Thoracic aorta (tissue), 2 donors: Measurements from ENCODE around the gene PHTF1. TPM values are rescaled to one million over a fixed set of nuclear protein-coding genes. Genes with fewer than 3 reads are reported as not detected.

Source experiments
- ATAC-seq: fragments of 150-250 bp; one replicate; pipeline ENCODE4 v1.8.0; 2017; ENCODE audit warnings: low read depth; ENCODE audit not compliant: insufficient number of reproducible peaks, low FRiP score
- DNase-seq: peaks from one replicate; pipeline ENCODE4 v3.0.0-alpha.2; 2020; ENCODE audit warnings: low spot score
- H3K27ac ChIP-seq, 2 donors: fragments of 200-600 bp; sonication (generic); 1 replicate in 1 of 2; 2 replicates in 1 of 2; pipeline ENCODE4 v1.5.1; 2016; ENCODE audit warnings: mild to moderate bottlenecking in 2 of 2, moderate library complexity in 2 of 2
- H3K27me3 ChIP-seq: fragments of 200-600 bp; sonication (generic); replicated peaks from 2 replicates; pipeline ENCODE4 v1.6.0; 2016; ENCODE audit warnings: mild to moderate bottlenecking; ENCODE audit not compliant: insufficient read depth
- H3K36me3 ChIP-seq: fragments of 200-600 bp; sonication (generic); one replicate; pipeline ENCODE4 v1.5.1; 2016
- H3K4me1 ChIP-seq, 2 donors: fragments of 200-600 bp; sonication (generic); 1 replicate in 1 of 2; 2 replicates in 1 of 2; pipeline versions ENCODE4 v1.5.1 to v1.6.0; 2016; ENCODE audit warnings: low read depth in 2 of 2, mild to moderate bottlenecking in 1 of 2; ENCODE audit not compliant: control insufficient read depth in 1 of 2
- H3K4me3 ChIP-seq: fragments of 200-600 bp; sonication (generic); 2 replicates; pipeline ENCODE4 v1.5.1; 2016; ENCODE audit warnings: mild to moderate bottlenecking
- H3K9me3 ChIP-seq: fragments of 200-600 bp; sonication (generic); 2 replicates; pipeline ENCODE4 v1.5.1; 2016
- CTCF ChIP-seq: fragments of 200-600 bp; sonication (generic); IDR thresholded peaks from one replicate; pipeline ENCODE4 v1.5.1; 2019; ENCODE audit warnings: antibody characterized with exemption
- total RNA-seq, 2 donors: library from RNA; depleted of rRNA; stranded (reverse); fragments of >200 nt; gene quantifications; one replicate each; pipeline versions ENCODE4 v1.1.0 to v1.2.3, GENCODE V29; 2016

The PHTF1 gene
- total RNA-seq, 2 donors from 2014 or later = 21.2 to 21.3 TPM

- Histone ChIP-seq H3K27me3 (no peaks in the 10 kb centered on the region), H3K36me3 (no peaks in the 10 kb centered on the region), H3K4me3 (no peak overlapping the region), H3K4me1 (no peaks in the 10 kb centered on the region), H3K27ac (no peak overlapping the region), H3K9me3 (no peaks in the 10 kb centered on the region)
- no peak for TF ChIP-seq CTCF
- DNase-seq = no peak
- no peak for ATAC-seq
Observed at GRCh38 chr1:113657556-113658063, 101.7 kb downstream of the PHTF1 start.

GRCh38 chr1:113657126-113657525, 102.2 kb downstream of the PHTF1 start:
- Histone ChIP-seq H3K27me3 (no peaks in the 10 kb centered on the region), H3K9me3 (no peaks in the 10 kb centered on the region), H3K4me1 (no peaks in the 10 kb centered on the region), H3K36me3 (no peaks in the 10 kb centered on the region), H3K27ac (no peak overlapping the region), H3K4me3 (no peak overlapping the region)
- TF ChIP-seq CTCF = no peak
- DNase-seq (no peak), ATAC-seq (no peak)

GRCh38 chr1:113654883-113655282, 104.4 kb downstream of the PHTF1 start:
- H3K27ac ChIP-seq = no peak overlapping the region
- no peaks in the 10 kb centered on the region for H3K27me3 ChIP-seq
- no peaks in the 10 kb centered on the region for H3K36me3 ChIP-seq
- no peak for TF ChIP-seq CTCF
- no peak overlapping the region for H3K4me3 ChIP-seq
- ATAC-seq (no peak), DNase-seq (no peak)
- H3K4me1 ChIP-seq = no peaks in the 10 kb centered on the region
- no peaks in the 10 kb centered on the region for H3K9me3 ChIP-seq

GRCh38 chr1:113653741-113654140, 105.5 kb downstream of the PHTF1 start:
- Histone ChIP-seq H3K27ac (no peak overlapping the region), H3K4me3 (no peak overlapping the region), H3K27me3 (no peaks in the 10 kb centered on the region), H3K36me3 (no peaks in the 10 kb centered on the region), H3K9me3 (no peaks in the 10 kb centered on the region), H3K4me1 (no peaks in the 10 kb centered on the region)
- TF ChIP-seq CTCF = no peak
- DNase-seq (no peak), ATAC-seq (no peak)

GRCh38 chr1:113652771-113653170, 106.5 kb downstream of the PHTF1 start:
- Histone ChIP-seq H3K4me3 (no peak overlapping the region), H3K27ac (no peak overlapping the region), H3K27me3 (no peaks in the 10 kb centered on the region), H3K36me3 (no peaks in the 10 kb centered on the region), H3K4me1 (no peaks in the 10 kb centered on the region), H3K9me3 (no peaks in the 10 kb centered on the region)
- ATAC-seq (no peak), DNase-seq (no peak)
- no peak for TF ChIP-seq CTCF
